H4 (cell line): ENCODE data around the gene KRTAP4-3. TPM values are rescaled to one million over a fixed set of nuclear protein-coding genes. Genes with fewer than 3 reads are reported as not detected.
"Not testable (repeated sequence)": the region's sequence is repeated elsewhere in the genome, so short reads cannot be mapped to it uniquely, and the experiment has no call there.

ENCODE experiments used
- DNase-seq: peaks from one replicate; pipeline ENCODE4 v3.0.0-alpha.2; 2015; ENCODE audit warnings: low spot score
- total RNA-seq: library from RNA; depleted of rRNA; stranded (reverse); fragments of >200 nt; shearing (Covaris generic); gene quantifications from 2 replicates; pipeline ENCODE4 v1.2.3, GENCODE V29; 2014; rRNA removed

The KRTAP4-3 gene
- not detected in 2 replicates for total RNA-seq

GRCh38 chr17:41168121-41168520 is at the start of gene KRTAP4-3:
KRTAP4-3 (minus strand) TSS chr17:41168221; CDS start chr17:41168172, 49 bp downstream.
- DNase-seq = no peak

GRCh38 chr17:41215681-41216080 is 47.7 kb upstream of the KRTAP4-3 start:
- no peak for DNase-seq

- DNase-seq = no peak
These were observed 44.6 kb upstream of the KRTAP4-3 start for GRCh38 chr17:41212524-41213169.

GRCh38 chr17:41211845-41212466 is 43.9 kb upstream of the KRTAP4-3 start:
- DNase-seq = no peak

- DNase-seq = no peak
These were observed 31.5 kb upstream of the KRTAP4-3 start for GRCh38 chr17:41199421-41200078.

GRCh38 chr17:41196068-41196467 is 28.0 kb upstream of the KRTAP4-3 start:
- no peak for DNase-seq

GRCh38 chr17:41190328-41190727 is 22.3 kb upstream of the KRTAP4-3 start:
- no peak for DNase-seq

- not testable (repeated sequence) for DNase-seq
These were observed 21.9 kb upstream of the KRTAP4-3 start, which contains the start of gene KRTAP9-1 for GRCh38 chr17:41189837-41190318. KRTAP9-1 (plus strand) TSS chr17:41189887; CDS start chr17:41189887, 0 bp downstream.

GRCh38 chr17:41186872-41187271 is 18.9 kb upstream of the KRTAP4-3 start:
- DNase-seq = no peak

- DNase-seq = no peak
These were observed 17.0 kb upstream of the KRTAP4-3 start for GRCh38 chr17:41185001-41185400.

GRCh38 chr17:41184480-41184961 is 16.5 kb upstream of the KRTAP4-3 start, which contains the start of gene KRTAP4-1:
KRTAP4-1 (minus strand) TSS chr17:41184911; CDS start chr17:41184854, 57 bp downstream.
- DNase-seq = no peak

- no peak for DNase-seq
These were observed 11.0 kb upstream of the KRTAP4-3 start for GRCh38 chr17:41178843-41179616.

- DNase-seq = no peak
These were observed 10.3 kb upstream of the KRTAP4-3 start for GRCh38 chr17:41178341-41178740.

GRCh38 chr17:41177727-41178271 is 9.8 kb upstream of the KRTAP4-3 start, which contains the start of gene KRTAP4-2:
KRTAP4-2 (minus strand) TSS chr17:41178221; CDS start chr17:41178164, 57 bp downstream.
- DNase-seq = no peak

- DNase-seq = no peak
These were observed 8.8 kb upstream of the KRTAP4-3 start for GRCh38 chr17:41176744-41177387.

GRCh38 chr17:41171886-41172285 is 3.9 kb upstream of the KRTAP4-3 start:
- DNase-seq = no peak

- no peak for DNase-seq
These were observed 460 bp downstream of the KRTAP4-3 start for GRCh38 chr17:41167561-41167960.

GRCh38 chr17:41163828-41164227 is 4.2 kb downstream of the KRTAP4-3 start:
- DNase-seq = no peak

- no peak for DNase-seq
These were observed 7.4 kb downstream of the KRTAP4-3 start, which contains the start of gene KRTAP4-4 for GRCh38 chr17:41160648-41161047. KRTAP4-4 (minus strand) TSS chr17:41160748; CDS start chr17:41160691, 57 bp downstream.

GRCh38 chr17:41160190-41160589 is 7.8 kb downstream of the KRTAP4-3 start:
- DNase-seq = not testable (repeated sequence)
